GM12864 (cell line): Measurements from ENCODE around the gene LILRB2.
"Not testable (repeated sequence)": the region's sequence is repeated elsewhere in the genome, so short reads cannot be mapped to it uniquely, and the experiment has no call there.

Experiments
- DNase-seq: peaks from one replicate; pipeline ENCODE4 v3.0.0-alpha.2; 2011; ENCODE audit warnings: low read depth
- H3K4me3 ChIP-seq: 2 replicates; pipeline ENCODE4 v1.5.1; 2011; ENCODE audit warnings: mild to moderate bottlenecking, low read depth, low read length, control low read depth
- TF ChIP-seq, protein P1 (sequence below): IDR thresholded peaks from 2 replicates; pipeline ENCODE4 v1.5.1; 2011; ENCODE audit warnings: low read depth, mild to moderate bottlenecking, moderate library complexity, low read length, control low read depth, inconsistent platforms; ENCODE audit errors: missing control alignments

LILRB2 gene

DNA sequence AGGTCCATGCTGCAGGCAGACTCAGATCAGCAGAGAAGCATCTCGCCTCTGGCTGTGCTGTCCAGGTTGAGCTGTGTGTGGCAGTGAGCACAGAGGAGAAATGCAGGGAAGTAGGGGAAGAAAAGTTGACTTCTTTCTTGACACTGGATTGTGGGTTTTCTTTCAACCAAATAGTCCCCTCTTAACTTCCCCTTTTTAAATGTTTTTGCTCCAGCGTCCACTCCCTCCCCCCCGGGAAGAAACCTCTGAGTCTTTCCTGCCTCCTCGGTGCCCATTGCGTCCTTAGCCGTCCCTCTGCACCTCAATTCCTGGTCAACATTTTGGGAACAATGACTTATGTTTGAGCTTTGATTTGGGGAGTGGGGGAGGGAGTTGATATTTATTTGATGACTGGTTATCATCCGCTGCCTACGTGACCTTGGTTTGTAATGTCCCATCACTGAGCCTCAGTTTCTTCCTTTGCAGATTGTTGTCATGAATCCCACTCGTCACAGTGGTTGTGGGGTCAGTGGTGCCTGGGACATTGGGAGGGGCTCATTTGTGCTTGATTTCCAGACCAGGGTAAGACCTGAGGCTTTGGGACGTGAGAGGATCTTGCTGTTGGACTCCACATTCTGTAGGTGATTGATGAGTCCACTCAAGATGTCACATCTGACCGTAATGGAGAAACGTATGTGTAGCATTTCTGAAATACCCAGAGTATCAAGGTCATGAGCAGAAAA is at the start of gene LILRB2:
Gene LILRB2, minus strand, starts transcription at position 104 of the 722 bp plus-strand sequence. CDS start 614 bp downstream, outside the sequence.
- H3K4me3 ChIP-seq, result no peak within 1 kb of the TSS
- TF ChIP-seq, protein P1, sequence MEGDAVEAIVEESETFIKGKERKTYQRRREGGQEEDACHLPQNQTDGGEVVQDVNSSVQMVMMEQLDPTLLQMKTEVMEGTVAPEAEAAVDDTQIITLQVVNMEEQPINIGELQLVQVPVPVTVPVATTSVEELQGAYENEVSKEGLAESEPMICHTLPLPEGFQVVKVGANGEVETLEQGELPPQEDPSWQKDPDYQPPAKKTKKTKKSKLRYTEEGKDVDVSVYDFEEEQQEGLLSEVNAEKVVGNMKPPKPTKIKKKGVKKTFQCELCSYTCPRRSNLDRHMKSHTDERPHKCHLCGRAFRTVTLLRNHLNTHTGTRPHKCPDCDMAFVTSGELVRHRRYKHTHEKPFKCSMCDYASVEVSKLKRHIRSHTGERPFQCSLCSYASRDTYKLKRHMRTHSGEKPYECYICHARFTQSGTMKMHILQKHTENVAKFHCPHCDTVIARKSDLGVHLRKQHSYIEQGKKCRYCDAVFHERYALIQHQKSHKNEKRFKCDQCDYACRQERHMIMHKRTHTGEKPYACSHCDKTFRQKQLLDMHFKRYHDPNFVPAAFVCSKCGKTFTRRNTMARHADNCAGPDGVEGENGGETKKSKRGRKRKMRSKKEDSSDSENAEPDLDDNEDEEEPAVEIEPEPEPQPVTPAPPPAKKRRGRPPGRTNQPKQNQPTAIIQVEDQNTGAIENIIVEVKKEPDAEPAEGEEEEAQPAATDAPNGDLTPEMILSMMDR, result no peak
- no peak for DNase-seq

DNA sequence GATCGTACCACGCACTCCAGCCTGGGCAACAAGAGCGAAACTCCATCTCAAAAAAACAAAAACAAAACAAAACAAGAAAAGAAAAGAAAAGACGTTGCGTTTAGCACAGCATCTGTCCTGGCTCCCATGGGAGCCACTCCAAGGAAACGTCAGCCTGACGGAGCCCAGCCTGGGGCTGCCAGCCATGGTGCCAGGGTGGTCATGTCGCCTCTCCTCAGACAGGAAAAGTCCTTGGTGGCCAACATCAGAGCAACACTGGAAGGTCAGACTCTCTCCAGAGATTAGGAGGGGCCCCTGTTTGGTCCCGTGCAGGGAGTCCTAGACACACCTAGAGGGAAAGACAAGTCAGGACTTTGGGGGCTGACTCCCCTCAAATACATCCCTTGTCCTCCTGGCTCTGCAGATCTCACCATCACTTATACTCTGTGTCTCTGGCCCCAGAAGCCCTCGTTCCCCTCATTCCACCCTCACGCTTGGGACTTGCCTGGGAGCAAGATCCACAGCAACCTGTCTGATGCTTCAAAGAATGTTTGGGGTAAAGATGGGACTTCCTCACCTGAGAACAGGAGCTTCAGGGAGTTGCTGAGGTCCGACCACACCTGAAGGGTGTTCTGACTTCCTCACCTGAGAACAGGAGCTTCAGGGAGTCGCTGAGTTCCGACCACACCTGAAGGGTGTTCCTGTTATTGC is 48.7 kb upstream of the LILRB2 start:
- TF ChIP-seq, protein P1, result no peak
- no peak overlapping the region for H3K4me3 ChIP-seq
- no peak for DNase-seq

DNA sequence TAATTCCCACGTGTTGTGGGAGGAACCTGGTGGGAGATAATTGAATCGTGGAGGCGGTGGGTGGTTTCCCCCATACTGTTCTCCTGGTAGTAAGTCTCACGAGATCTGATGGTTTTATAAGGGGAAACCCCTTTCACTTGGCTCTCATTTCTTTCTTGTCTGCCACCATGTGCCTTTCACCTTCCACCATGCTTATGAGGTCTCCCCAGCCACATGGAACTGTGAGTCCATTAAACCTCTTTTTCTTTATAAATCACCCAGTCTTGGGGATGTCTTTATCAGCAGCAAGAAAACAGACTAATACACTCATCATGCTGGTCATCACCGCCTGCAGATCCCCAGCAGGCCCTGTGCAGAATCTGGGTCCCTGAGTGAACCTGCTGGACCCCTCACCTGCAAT is 47.9 kb upstream of the LILRB2 start:
- H3K4me3 ChIP-seq, DNase-seq: not testable (repeated sequence)

DNA sequence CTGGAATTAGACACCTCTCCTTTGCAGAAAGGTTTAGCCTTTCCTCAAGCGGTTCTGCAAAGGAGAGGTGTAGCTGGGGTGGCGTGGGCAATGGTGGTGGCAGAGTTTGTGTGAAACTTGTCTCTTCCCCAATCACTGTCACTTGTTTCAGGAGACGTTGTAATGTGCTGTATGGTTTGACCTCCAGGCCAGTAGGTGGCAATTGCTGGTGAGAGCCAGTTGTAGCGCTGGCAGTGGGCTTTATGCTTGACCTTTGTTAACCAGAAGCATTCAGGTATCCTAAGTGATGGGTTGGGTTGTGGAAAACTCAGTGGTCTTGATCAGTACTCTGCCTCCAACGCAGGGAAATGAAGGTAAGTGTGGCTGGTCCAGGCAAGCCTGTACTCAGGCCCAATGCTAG is 44.7 kb upstream of the LILRB2 start:
- TF ChIP-seq, protein P1, result no peak
- DNase-seq, result no peak
- no peak overlapping the region for H3K4me3 ChIP-seq

DNA sequence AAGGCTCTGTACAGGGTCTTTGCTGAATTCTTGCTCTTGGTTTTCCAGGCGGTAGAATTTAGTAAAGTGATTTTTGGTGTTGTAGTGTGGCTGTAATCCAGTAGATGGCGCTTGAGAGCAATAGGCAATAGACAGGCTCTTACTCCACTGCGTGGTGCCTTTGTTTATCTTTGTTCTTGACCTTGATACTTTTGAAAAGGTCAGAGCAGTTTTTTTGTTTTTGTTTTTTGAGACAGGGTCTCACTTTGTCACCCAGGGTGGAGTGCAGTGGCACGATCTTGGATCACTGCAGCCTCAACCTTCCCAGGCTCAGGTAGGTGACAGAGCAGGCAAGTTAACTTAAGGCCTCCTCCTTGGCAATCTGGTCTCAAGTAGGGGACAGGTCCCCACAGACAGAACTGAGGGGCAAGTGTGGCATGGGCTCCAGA is 44.3 kb upstream of the LILRB2 start:
- no peak overlapping the region for H3K4me3 ChIP-seq
- DNase-seq, result peak; percentile 18
- TF ChIP-seq, protein P1, result peak; percentile 90

DNA sequence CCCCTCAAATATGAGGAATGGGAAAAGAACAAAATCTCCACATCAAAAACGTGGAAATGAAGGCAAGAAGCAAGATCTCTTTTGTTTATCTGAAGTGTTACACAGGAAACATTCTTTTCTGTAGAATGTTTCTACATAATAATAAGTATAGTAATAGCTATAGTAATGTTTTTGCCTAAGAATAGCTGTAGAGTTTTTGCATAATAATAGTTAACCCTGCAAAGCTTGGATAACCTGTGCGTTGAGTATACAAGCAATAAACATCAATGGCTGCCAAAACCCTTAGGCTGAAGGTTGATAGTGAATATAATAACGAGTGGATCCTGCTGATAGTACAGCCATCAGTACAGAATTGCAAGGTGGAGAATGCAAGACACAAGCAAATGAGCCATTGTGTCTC is 43.2 kb upstream of the LILRB2 start:
- TF ChIP-seq, protein P1, result no peak
- H3K4me3 ChIP-seq, result no peak overlapping the region
- no peak for DNase-seq

DNA sequence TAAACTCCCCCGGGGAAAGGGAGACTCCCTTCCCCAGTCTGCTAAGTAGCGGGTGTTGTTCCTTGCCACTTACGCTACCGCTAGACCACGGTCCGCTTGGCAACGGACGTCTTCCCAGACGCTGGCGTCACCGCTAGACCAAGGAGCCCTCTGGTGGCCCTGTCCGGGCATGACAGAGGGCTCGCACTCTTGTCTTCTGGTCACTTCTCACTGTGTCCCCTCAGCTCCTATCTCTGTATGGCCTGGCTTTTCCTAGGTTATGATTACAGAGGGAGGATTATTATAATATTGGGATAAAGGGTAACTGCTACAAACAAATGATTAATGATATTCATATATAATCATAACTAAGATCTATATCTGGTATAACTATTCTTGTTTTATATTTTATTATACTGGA is 42.0 kb upstream of the LILRB2 start:
- H3K4me3 ChIP-seq, DNase-seq: not testable (repeated sequence)

DNA sequence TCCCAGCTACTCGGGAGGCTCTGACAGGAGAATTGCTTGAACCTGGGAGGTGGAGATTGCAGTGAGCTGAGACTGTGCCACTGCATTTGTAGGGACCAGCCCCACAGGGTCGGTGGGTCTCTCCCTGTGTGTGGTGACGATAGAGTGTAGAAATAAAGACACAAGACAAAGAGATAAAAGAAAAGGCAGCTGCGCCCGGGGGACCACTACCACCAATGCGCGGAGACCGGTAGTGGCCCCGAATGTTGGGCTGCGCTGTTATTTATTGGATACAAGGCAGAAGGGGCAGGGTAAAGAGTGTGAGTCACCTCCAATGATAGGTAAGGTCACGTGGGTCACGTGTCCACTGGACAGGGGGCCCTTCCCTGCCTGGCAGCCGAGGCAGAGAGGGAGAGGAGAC is 41.4 kb upstream of the LILRB2 start:
- H3K4me3 ChIP-seq, DNase-seq: not testable (repeated sequence)
